Peyer's patch (tissue), 4 donors: ENCODE data around the gene KRT12.

Experiments
- POLR2A ChIP-seq, 2 donors: fragments of 450-650 bp; IDR thresholded peaks; one replicate each; pipeline ENCODE4 v1.5.1; 2017; ENCODE audit warnings: antibody characterized with exemption in 2 of 2, mild to moderate bottlenecking in 2 of 2, moderate library complexity in 2 of 2
- TF ChIP-seq, protein P1 (sequence below), 6 experiments: fragments of 450-650 bp in 4 of 6; fragments of 200-600 bp in 2 of 6; sonication (generic) in 1 of 6; IDR thresholded peaks; one replicate each; pipeline ENCODE4 v1.5.1; 2017 to 2019; ENCODE audit warnings: antibody characterized with exemption in 6 of 6, mild to moderate bottlenecking in 3 of 6, moderate library complexity in 1 of 6

- no peak for TF ChIP-seq POLR2A (IDR thresholded peaks at IDR 0.05)
- TF ChIP-seq, protein P1, sequence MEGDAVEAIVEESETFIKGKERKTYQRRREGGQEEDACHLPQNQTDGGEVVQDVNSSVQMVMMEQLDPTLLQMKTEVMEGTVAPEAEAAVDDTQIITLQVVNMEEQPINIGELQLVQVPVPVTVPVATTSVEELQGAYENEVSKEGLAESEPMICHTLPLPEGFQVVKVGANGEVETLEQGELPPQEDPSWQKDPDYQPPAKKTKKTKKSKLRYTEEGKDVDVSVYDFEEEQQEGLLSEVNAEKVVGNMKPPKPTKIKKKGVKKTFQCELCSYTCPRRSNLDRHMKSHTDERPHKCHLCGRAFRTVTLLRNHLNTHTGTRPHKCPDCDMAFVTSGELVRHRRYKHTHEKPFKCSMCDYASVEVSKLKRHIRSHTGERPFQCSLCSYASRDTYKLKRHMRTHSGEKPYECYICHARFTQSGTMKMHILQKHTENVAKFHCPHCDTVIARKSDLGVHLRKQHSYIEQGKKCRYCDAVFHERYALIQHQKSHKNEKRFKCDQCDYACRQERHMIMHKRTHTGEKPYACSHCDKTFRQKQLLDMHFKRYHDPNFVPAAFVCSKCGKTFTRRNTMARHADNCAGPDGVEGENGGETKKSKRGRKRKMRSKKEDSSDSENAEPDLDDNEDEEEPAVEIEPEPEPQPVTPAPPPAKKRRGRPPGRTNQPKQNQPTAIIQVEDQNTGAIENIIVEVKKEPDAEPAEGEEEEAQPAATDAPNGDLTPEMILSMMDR (IDR thresholded peaks at IDR 0.05) = no peak
These were observed 45.5 kb downstream of the KRT12 start for GRCh38 chr17:40821536-40821935.
